Neural cell (in vitro differentiated cells): Measurements from ENCODE around the gene AASS.

ENCODE experiments used
- EZH2 ChIP-seq: fragments of 200-600, 300-800 bp; shearing (Covaris generic), sonication (generic); IDR thresholded peaks from 2 replicates; pipeline ENCODE4 v1.6.1; 2014; ENCODE audit warnings: antibody characterized with exemption, low read length, borderline replicate concordance, mild to moderate bottlenecking; ENCODE audit not compliant: insufficient read depth, poor library complexity, severe bottlenecking
- RAD21 ChIP-seq: fragments of 450-650 bp; conservative IDR thresholded peaks from 2 replicates; pipeline ENCODE4 v1.6.1; 2014; ENCODE audit warnings: antibody characterized with exemption, mild to moderate bottlenecking, moderate library complexity
- TF ChIP-seq, protein P1 (sequence below): fragments of 450-650 bp; IDR thresholded peaks from 2 replicates; pipeline ENCODE4 v1.5.1; 2014; ENCODE audit warnings: antibody characterized with exemption, mild to moderate bottlenecking, moderate library complexity; ENCODE audit not compliant: poor library complexity, severe bottlenecking

DNA sequence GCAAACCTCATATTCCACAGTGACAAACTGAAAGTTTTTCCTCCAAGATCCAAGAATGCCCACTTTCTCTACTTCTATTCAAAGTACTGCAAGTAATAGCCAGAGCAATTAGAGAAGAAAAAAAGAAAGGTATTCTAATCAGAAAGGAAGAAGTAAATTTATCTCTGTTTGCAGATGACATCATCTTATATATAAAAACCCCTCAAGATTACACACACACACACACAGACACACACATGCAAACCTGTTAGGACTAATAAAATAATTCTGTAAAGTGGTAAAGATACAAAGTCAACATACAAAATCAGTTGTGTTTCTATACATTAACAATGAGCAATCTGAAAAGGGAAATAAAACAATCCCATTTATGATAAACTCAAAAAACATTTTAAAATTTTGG lies 44.7 kb upstream of the AASS start:
- TF ChIP-seq, protein P1, sequence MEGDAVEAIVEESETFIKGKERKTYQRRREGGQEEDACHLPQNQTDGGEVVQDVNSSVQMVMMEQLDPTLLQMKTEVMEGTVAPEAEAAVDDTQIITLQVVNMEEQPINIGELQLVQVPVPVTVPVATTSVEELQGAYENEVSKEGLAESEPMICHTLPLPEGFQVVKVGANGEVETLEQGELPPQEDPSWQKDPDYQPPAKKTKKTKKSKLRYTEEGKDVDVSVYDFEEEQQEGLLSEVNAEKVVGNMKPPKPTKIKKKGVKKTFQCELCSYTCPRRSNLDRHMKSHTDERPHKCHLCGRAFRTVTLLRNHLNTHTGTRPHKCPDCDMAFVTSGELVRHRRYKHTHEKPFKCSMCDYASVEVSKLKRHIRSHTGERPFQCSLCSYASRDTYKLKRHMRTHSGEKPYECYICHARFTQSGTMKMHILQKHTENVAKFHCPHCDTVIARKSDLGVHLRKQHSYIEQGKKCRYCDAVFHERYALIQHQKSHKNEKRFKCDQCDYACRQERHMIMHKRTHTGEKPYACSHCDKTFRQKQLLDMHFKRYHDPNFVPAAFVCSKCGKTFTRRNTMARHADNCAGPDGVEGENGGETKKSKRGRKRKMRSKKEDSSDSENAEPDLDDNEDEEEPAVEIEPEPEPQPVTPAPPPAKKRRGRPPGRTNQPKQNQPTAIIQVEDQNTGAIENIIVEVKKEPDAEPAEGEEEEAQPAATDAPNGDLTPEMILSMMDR, result no peak
- TF ChIP-seq RAD21, result no peak
- TF ChIP-seq EZH2, result no peak
